ENCODE results near the gene FYTTD1.
"Not testable (repeated sequence)": the region's sequence is repeated elsewhere in the genome, so short reads cannot be mapped to it uniquely, and the experiment has no call there.

The FYTTD1 gene, protein sequence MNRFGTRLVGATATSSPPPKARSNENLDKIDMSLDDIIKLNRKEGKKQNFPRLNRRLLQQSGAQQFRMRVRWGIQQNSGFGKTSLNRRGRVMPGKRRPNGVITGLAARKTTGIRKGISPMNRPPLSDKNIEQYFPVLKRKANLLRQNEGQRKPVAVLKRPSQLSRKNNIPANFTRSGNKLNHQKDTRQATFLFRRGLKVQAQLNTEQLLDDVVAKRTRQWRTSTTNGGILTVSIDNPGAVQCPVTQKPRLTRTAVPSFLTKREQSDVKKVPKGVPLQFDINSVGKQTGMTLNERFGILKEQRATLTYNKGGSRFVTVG

GRCh38 chr3:197749601-197750395, at the start of gene FYTTD1:
TSS of gene FYTTD1 (plus strand) at chr3:197749883. CDS start at chr3:197749972, 89 bp downstream.
- DNase-seq (ENCODE audit: low spot score) = peak; percentile 89

- no peak for DNase-seq (ENCODE audit: low spot score)
Measured at GRCh38 chr3:197700095-197700494, 49.6 kb upstream of the FYTTD1 start.

DNA sequence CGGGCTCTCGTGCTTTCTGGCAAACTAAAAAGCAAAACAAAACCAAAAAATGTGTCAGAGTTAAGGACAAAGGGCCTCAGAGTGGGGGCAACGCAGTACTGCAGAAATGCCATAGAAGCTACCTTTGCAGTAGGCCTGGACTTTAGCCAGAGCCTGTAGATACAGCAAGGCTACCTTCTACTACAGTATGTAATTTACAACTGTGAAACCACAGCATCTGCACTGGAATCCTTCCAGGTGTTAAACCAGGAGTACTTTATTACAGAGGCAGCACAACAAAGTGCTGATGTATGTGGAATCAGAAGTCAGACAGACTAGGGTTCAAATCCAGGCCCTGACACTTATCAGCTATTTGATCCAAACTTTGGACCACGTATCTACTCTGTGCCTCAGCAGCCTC, 47.8 kb upstream of the FYTTD1 start:
- no peak for DNase-seq (ENCODE audit: low spot score)

DNA sequence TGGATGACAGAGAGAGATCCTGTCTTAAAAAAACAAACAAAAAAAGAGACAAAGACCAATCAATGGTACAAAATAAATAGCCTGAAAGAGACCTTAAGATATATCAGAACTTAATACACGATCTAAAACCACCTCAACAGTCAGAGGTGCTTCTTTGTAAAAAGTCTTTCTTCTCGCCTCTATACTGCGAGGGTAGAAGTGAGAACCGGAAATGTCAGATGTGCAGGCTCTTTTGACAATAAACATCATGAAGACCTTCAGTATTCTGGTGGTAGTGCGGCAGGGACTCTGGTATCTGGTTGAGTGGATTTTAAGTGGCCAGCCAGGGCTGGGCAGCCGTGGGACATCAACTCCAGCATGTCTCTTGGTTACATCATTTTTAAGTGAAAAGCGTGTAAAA, 43.0 kb upstream of the FYTTD1 start:
- DNase-seq (ENCODE audit: low spot score) = no peak

DNA sequence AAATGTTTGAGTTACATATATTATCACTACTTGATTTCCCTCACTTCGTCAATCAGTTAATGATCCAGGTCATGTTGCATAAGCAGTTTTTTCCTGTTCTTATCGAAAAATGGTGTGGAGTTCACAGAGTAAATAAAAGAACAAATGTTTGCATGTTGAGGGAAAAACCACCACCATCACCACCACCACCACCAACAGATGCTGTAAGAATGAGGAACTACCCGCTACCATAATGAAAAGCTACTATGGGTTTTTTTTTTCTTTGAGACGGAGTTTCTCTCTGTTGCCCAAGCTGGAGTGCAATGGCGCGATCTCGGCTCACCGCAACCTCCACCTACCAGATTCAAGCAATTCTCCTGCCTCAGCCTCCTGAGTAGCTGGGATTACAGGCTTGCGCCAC, 40.5 kb upstream of the FYTTD1 start:
- DNase-seq (ENCODE audit: low spot score) = no peak

- not testable (repeated sequence) for DNase-seq (ENCODE audit: low spot score)
Measured at GRCh38 chr3:197710965-197711364, 38.7 kb upstream of the FYTTD1 start.

- DNase-seq (ENCODE audit: low spot score) = peak; percentile 88
Measured at GRCh38 chr3:197711973-197712707, 37.5 kb upstream of the FYTTD1 start.

- no peak for DNase-seq (ENCODE audit: low spot score)
Measured at GRCh38 chr3:197713477-197713822, 36.2 kb upstream of the FYTTD1 start.

DNA sequence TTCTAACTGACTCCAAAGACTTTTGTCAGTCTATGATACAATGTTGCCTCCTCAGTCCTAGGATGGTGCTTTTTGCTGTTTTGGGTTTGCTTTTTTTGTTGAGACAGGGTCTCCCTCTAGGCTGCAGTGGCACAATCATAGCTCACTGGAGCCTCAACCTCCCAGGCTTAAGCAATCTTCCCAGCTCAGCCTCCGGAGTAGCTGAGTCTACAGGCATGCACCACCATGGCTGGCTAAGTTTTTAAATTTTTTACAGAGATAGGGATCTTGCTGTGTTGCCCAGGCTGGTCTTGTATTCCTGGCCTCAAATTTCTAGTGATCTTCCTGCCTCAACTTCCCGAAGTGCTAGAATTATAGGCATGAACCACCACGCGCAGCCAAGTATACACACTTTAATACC, 35.4 kb upstream of the FYTTD1 start:
- no peak for DNase-seq (ENCODE audit: low spot score)

GRCh38 chr3:197718891-197719290, 30.8 kb upstream of the FYTTD1 start:
- no peak for DNase-seq (ENCODE audit: low spot score)

- no peak for DNase-seq (ENCODE audit: low spot score)
Measured at GRCh38 chr3:197720694-197721093, 29.0 kb upstream of the FYTTD1 start.

DNA sequence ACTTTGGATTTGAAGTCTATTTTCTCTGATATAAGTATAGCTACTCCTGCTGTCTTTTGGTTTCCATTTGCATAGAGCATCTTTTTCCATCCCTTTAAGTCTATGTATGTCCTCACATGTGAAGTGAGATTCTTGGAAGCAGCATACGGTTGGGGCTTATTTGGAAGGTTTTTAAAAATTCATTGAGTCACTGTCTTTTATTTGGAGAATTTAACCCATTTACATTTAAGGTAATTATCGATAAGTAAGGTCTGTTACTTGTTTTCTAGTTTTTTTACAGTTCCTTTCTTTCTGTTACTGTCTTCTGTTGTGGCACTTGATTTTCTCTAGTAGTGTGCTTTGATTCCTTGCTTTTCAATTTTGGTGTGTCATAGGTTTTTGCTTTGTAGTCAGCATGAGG, 26.9 kb upstream of the FYTTD1 start:
- DNase-seq (ENCODE audit: low spot score) = no peak

- DNase-seq (ENCODE audit: low spot score) = not testable (repeated sequence)
Measured at GRCh38 chr3:197727878-197728277, 21.8 kb upstream of the FYTTD1 start.

- no peak for DNase-seq (ENCODE audit: low spot score)
Measured at GRCh38 chr3:197728487-197728886, 21.2 kb upstream of the FYTTD1 start.

- no peak for DNase-seq (ENCODE audit: low spot score)
Measured at GRCh38 chr3:197730200-197730599, 19.5 kb upstream of the FYTTD1 start.

- not testable (repeated sequence) for DNase-seq (ENCODE audit: low spot score)
Measured at GRCh38 chr3:197730770-197731169, 18.9 kb upstream of the FYTTD1 start.

- DNase-seq (ENCODE audit: low spot score) = not testable (repeated sequence)
Measured at GRCh38 chr3:197731483-197731882, 18.2 kb upstream of the FYTTD1 start.

DNA sequence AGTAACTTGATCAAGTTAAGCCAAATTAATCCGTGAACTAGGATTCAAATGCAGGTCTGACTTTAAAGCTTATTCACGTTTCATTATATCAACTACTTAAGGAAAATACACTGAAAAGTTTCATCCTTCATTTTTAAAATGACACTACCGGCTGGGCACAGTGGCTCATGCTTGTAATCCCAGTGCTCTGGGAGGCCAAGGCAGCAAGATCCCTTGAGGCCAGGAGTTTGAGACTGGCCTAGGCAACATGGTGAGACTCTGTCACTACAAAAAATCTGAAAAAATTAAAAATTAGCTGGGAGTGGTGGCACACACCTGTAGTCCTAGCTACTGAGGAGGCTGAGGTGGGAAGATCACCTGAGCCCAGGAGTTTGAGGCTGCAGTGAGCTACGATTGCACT, 16.6 kb upstream of the FYTTD1 start:
- no peak for DNase-seq (ENCODE audit: low spot score)

GRCh38 chr3:197734667-197735318, 14.9 kb upstream of the FYTTD1 start:
- DNase-seq (ENCODE audit: low spot score) = no peak

DNA sequence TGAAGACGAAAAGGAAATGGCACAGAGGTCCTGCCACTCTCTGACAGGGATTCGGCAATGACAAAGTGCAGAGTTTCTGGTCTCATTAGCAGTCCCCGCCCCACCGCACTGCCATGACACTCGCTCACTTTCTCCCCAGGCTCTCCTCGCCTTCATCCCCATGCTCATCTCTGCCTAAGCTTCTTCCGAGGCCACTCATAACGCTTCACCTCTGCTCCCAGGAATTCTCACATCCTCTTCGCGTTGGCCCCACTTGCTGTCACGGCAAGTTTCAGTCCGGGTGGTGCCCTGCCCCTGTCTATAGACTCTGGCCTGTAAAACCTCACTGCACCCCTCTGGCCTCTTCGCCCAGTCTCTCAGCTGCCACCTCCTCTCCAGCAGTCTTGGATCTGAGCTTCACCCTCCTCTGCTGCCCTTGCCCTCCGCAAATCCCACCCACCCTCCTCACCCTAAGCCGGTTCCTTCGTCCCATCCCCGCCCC, 13.6 kb upstream of the FYTTD1 start:
- no peak for DNase-seq (ENCODE audit: low spot score)

- DNase-seq (ENCODE audit: low spot score) = peak; percentile 92
Measured at GRCh38 chr3:197736491-197737318, 13.0 kb upstream of the FYTTD1 start, which contains the start of gene RUBCN. TSS of gene RUBCN (minus strand) at chr3:197736904. CDS start at chr3:197736719, 185 bp downstream.

Data from CD4-positive, alpha-beta T cell treated with Interleukin-15 for 4 hours (primary cell).